Astrocyte (in vitro differentiated cells and primary cell): ENCODE data around the gene LBP. TPM values are rescaled to one million over a fixed set of nuclear protein-coding genes. Genes with fewer than 3 reads are reported as not detected.
A peak's percentile ranks its signal among the peaks of the same experiment; 100 is the strongest.

Experiments used
- DNase-seq: peaks from one replicate; pipeline ENCODE4 v3.0.0-alpha.2; 2010; ENCODE audit warnings: low read depth
- FAIRE-seq: peaks from 2 replicates; lab custom pipeline; 2011; peaks lifted over from hg19 to GRCh38; lab: Jason Lieb, UNC
- H2AFZ ChIP-seq: 2 replicates; pipeline ENCODE4 v1.6.0; 2012; ENCODE audit warnings: low read depth, low read length, inconsistent platforms
- H3K27ac ChIP-seq: 2 replicates; pipeline ENCODE4 v1.5.1; 2011; ENCODE audit warnings: low read depth, low read length, inconsistent platforms
- H3K27me3 ChIP-seq: 2 replicates; pipeline ENCODE4 v1.6.0; 2011; ENCODE audit warnings: low read length, inconsistent platforms; ENCODE audit not compliant: insufficient read depth
- H3K36me3 ChIP-seq: 2 replicates; pipeline ENCODE4 v1.5.1; 2011; ENCODE audit warnings: low read length, inconsistent platforms; ENCODE audit not compliant: insufficient read depth
- H3K4me1 ChIP-seq: 2 replicates; pipeline ENCODE4 v1.5.1; 2011; ENCODE audit warnings: low read length, inconsistent platforms; ENCODE audit not compliant: insufficient read depth
- H3K4me2 ChIP-seq: 2 replicates; pipeline ENCODE4 v1.6.0; 2012; ENCODE audit warnings: low read length, inconsistent platforms
- H3K4me3 ChIP-seq: 2 replicates; pipeline ENCODE4 v1.5.1; 2011; ENCODE audit warnings: low read depth, mild to moderate bottlenecking, low read length, inconsistent platforms; ENCODE audit not compliant: insufficient read depth
- H3K79me2 ChIP-seq: 2 replicates; pipeline ENCODE4 v1.6.0; 2012; ENCODE audit warnings: mild to moderate bottlenecking, low read length, inconsistent platforms; ENCODE audit not compliant: insufficient read depth
- H3K9ac ChIP-seq: 2 replicates; pipeline ENCODE4 v1.6.0; 2012; ENCODE audit warnings: mild to moderate bottlenecking, low read length, inconsistent platforms
- H3K9me3 ChIP-seq: 2 replicates; pipeline ENCODE4 v1.5.1; 2012; ENCODE audit warnings: low read depth, mild to moderate bottlenecking, low read length, inconsistent platforms; ENCODE audit not compliant: insufficient read depth
- H4K20me1 ChIP-seq: 2 replicates; pipeline ENCODE4 v1.6.0; 2012; ENCODE audit warnings: low read length, inconsistent platforms; ENCODE audit not compliant: insufficient read depth
- H3K27ac Mint-ChIP-seq: one replicate; pipeline ENCODE4 v1.8.0; 2021; ENCODE audit warnings: mild to moderate bottlenecking, mixed read lengths; ENCODE audit not compliant: unreplicated experiment
- H3K27me3 Mint-ChIP-seq: one replicate; pipeline ENCODE4 v1.8.0; 2021; ENCODE audit warnings: low read depth, mixed read lengths; ENCODE audit not compliant: unreplicated experiment
- H3K36me3 Mint-ChIP-seq: one replicate; pipeline ENCODE4 v1.8.0; 2021; ENCODE audit warnings: low read depth, mixed read lengths; ENCODE audit not compliant: unreplicated experiment
- H3K4me1 Mint-ChIP-seq: one replicate; pipeline ENCODE4 v1.8.0; 2021; ENCODE audit warnings: low read depth, mixed read lengths; ENCODE audit not compliant: unreplicated experiment
- H3K4me3 Mint-ChIP-seq: one replicate; pipeline ENCODE4 v1.8.0; 2021; ENCODE audit warnings: mild to moderate bottlenecking, moderate library complexity, mixed read lengths; ENCODE audit not compliant: unreplicated experiment
- H3K9me3 Mint-ChIP-seq: one replicate; pipeline ENCODE4 v1.8.0; 2021; ENCODE audit warnings: mild to moderate bottlenecking, mixed read lengths; ENCODE audit not compliant: unreplicated experiment
- CTCF ChIP-seq: IDR thresholded peaks from 2 replicates; pipeline ENCODE4 v1.5.1; 2011; ENCODE audit warnings: low read depth, mild to moderate bottlenecking, inconsistent platforms, low read length, moderate library complexity; ENCODE audit not compliant: insufficient read depth
- EZH2 ChIP-seq: IDR thresholded peaks from 2 replicates; pipeline ENCODE4 v1.6.1; 2012; ENCODE audit warnings: mild to moderate bottlenecking, low read length, inconsistent platforms; ENCODE audit not compliant: insufficient read depth
- total RNA-seq: library from RNA; stranded (reverse); gene quantifications from 2 replicates; pipeline ENCODE4 v1.2.1, GENCODE V29; 2021

Gene LBP
- total RNA-seq, 1 donor from 2014 or later = not detected

- no peaks in the 10 kb centered on the region for H3K27me3 ChIP-seq
- peaks cover 4% of the 10 kb centered on the region for H3K4me1 Mint-ChIP-seq
- no peak overlapping the region for H3K27ac ChIP-seq
- H3K27me3 Mint-ChIP-seq = no peaks in the 10 kb centered on the region
- H3K4me1 ChIP-seq = no peaks in the 10 kb centered on the region
- peaks cover 55% of the 10 kb centered on the region for H4K20me1 ChIP-seq
- peaks cover 46% of the 10 kb centered on the region for H3K36me3 Mint-ChIP-seq
- H3K9me3 Mint-ChIP-seq = no peaks in the 10 kb centered on the region
- TF ChIP-seq EZH2 (no peak), CTCF (no peak)
- H3K36me3 ChIP-seq = peaks cover 55% of the 10 kb centered on the region
- FAIRE-seq (no peak), DNase-seq (peak; percentile 22)
- no peak overlapping the region for H2AFZ ChIP-seq
- peaks cover 22% of the 10 kb centered on the region for H3K79me2 ChIP-seq
- no peak overlapping the region for H3K4me3 ChIP-seq
- H3K4me2 ChIP-seq = no peak overlapping the region
- H3K9me3 ChIP-seq = no peaks in the 10 kb centered on the region
- H3K27ac Mint-ChIP-seq = no peak overlapping the region
- H3K9ac ChIP-seq = no peak overlapping the region
- H3K4me3 Mint-ChIP-seq = no peak overlapping the region
Observed at GRCh38 chr20:38418509-38419204, 72.4 kb downstream of the LBP start.

- H3K36me3 ChIP-seq = peaks cover 69% of the 10 kb centered on the region
- H3K4me1 Mint-ChIP-seq = peaks cover 6% of the 10 kb centered on the region
- H3K4me2 ChIP-seq = no peak overlapping the region
- FAIRE-seq (no peak), DNase-seq (no peak)
- no peak overlapping the region for H2AFZ ChIP-seq
- H3K4me3 Mint-ChIP-seq = no peak overlapping the region
- H3K36me3 Mint-ChIP-seq = peaks cover 45% of the 10 kb centered on the region
- H3K9ac ChIP-seq = no peak overlapping the region
- peaks cover 41% of the 10 kb centered on the region for H3K79me2 ChIP-seq
- no peak for TF ChIP-seq CTCF
- no peak for TF ChIP-seq EZH2
- no peaks in the 10 kb centered on the region for H3K27me3 ChIP-seq
- no peaks in the 10 kb centered on the region for H3K9me3 Mint-ChIP-seq
- no peak overlapping the region for H3K27ac Mint-ChIP-seq
- peaks cover 74% of the 10 kb centered on the region for H4K20me1 ChIP-seq
- peaks cover 2% of the 10 kb centered on the region for H3K4me1 ChIP-seq
- no peak overlapping the region for H3K4me3 ChIP-seq
- no peaks in the 10 kb centered on the region for H3K27me3 Mint-ChIP-seq
- no peaks in the 10 kb centered on the region for H3K9me3 ChIP-seq
- no peak overlapping the region for H3K27ac ChIP-seq
Observed at GRCh38 chr20:38420388-38421085, 74.3 kb downstream of the LBP start.

- Histone ChIP-seq H4K20me1 (peaks cover 88% of the 10 kb centered on the region), H3K4me1 (peaks cover 15% of the 10 kb centered on the region), H3K4me3 (no peak overlapping the region), H3K9me3 (no peaks in the 10 kb centered on the region), H2AFZ (no peak overlapping the region), H3K9ac (no peak overlapping the region), H3K27me3 (no peaks in the 10 kb centered on the region), H3K36me3 (peaks cover 68% of the 10 kb centered on the region), H3K4me2 (no peak overlapping the region), H3K27ac (no peak overlapping the region), H3K79me2 (peaks cover 50% of the 10 kb centered on the region)
- peaks cover 42% of the 10 kb centered on the region for H3K36me3 Mint-ChIP-seq
- TF ChIP-seq CTCF (no peak), EZH2 (no peak)
- H3K9me3 Mint-ChIP-seq = no peaks in the 10 kb centered on the region
- no peak for DNase-seq
- H3K4me1 Mint-ChIP-seq = peaks cover 17% of the 10 kb centered on the region
- no peaks in the 10 kb centered on the region for H3K27me3 Mint-ChIP-seq
- FAIRE-seq = no peak
- no peak overlapping the region for H3K27ac Mint-ChIP-seq
- no peak overlapping the region for H3K4me3 Mint-ChIP-seq
Observed at GRCh38 chr20:38421915-38422314, 75.6 kb downstream of the LBP start.
